Neural crest cell (in vitro differentiated cells): ENCODE results near the gene RAPGEF2. TPM values are rescaled to one million over a fixed set of nuclear protein-coding genes. Genes with fewer than 3 reads are reported as not detected.
"Not testable (repeated sequence)": the region's sequence is repeated elsewhere in the genome, so short reads cannot be mapped to it uniquely, and the experiment has no call there.

Experiments
- DNase-seq: peaks from one replicate; pipeline ENCODE4 v3.0.0; 2021; ENCODE audit warnings: low read depth, mixed read lengths, low spot score
- H3K27ac Mint-ChIP-seq: one replicate; pipeline ENCODE4 v1.8.0; 2021; ENCODE audit warnings: mild to moderate bottlenecking, mixed read lengths; ENCODE audit not compliant: unreplicated experiment
- H3K27me3 Mint-ChIP-seq: 2 replicates; pipeline ENCODE4 v1.8.0; 2021; ENCODE audit warnings: low read depth, mild to moderate bottlenecking, mixed read lengths
- H3K36me3 Mint-ChIP-seq: 2 replicates; pipeline ENCODE4 v1.8.0; 2021; ENCODE audit warnings: low read depth, mild to moderate bottlenecking, mixed read lengths
- H3K4me1 Mint-ChIP-seq: 2 replicates; pipeline ENCODE4 v1.8.0; 2021; ENCODE audit warnings: mixed read lengths
- H3K4me3 Mint-ChIP-seq: one replicate; pipeline ENCODE4 v1.8.0; 2021; ENCODE audit warnings: mild to moderate bottlenecking, mixed read lengths
- H3K9me3 Mint-ChIP-seq: 2 replicates; pipeline ENCODE4 v1.8.0; 2021; ENCODE audit warnings: mixed read lengths
- total RNA-seq: library from RNA; stranded (reverse); gene quantifications from 2 replicates; pipeline ENCODE4 v1.2.1, GENCODE V29; 2021
- TF ChIP-seq, protein P1 (sequence below): fragments of 200-600 bp; sonication (generic); conservative IDR thresholded peaks from 2 replicates; pipeline ENCODE4 v1.5.0; 2021; ENCODE audit warnings: antibody characterized with exemption, mild to moderate bottlenecking

Gene RAPGEF2
- total RNA-seq, 1 donor from 2014 or later = 44.2 TPM

DNA sequence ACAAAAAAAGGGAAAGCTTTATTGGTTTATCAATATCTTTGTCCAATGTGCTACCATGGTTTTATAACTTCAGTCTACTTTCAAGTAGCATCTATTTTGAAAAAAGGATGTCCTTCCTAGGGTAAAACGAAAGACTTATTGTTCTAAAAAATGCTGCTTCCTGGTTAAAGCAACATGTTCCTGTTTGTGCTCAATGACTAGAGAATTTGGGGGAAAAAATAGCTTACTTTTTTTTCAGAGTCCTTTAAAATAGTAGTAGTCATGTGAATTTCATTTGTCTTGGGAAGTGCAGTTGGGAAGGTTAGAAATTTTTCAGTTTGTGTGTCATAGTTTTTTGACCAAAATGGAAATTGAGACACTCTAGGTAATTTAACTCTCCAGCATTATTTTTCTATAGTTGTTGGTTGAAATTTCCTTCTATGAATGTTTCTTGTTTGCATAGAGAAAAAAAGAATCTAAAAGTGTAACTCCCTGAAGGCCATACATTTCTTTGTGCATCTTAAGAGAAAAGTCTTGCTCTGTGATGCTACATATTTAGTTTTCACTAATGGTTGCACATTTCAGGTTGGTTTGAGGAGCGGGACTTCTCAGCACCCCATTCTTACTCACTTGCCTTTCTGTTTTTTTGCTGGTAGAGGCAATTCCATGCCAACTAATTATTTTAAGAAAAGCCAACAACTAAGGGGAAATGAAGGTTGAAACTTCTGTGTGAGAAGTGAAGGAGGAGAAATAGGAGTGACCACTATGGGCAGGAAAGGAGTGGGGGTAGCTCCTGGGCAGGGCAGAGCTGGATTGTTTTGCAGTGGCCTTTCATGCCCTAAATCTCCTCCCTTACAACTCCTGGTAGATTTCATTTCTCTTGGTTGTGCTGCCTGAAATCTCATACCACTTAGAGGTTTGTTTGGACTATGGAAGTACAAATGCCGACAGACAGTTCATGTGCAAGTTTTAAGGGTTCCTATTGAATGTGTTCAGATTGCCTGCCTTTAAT, 76.4 kb downstream of the RAPGEF2 start:
- Mint-ChIP-seq H3K27me3 (no peaks in the 10 kb centered on the region), H3K9me3 (no peaks in the 10 kb centered on the region), H3K4me1 (peaks cover 33% of the 10 kb centered on the region), H3K4me3 (no peak overlapping the region), H3K36me3 (no peaks in the 10 kb centered on the region), H3K27ac (no peak overlapping the region)
- DNase-seq = no peak
- TF ChIP-seq, protein P1, sequence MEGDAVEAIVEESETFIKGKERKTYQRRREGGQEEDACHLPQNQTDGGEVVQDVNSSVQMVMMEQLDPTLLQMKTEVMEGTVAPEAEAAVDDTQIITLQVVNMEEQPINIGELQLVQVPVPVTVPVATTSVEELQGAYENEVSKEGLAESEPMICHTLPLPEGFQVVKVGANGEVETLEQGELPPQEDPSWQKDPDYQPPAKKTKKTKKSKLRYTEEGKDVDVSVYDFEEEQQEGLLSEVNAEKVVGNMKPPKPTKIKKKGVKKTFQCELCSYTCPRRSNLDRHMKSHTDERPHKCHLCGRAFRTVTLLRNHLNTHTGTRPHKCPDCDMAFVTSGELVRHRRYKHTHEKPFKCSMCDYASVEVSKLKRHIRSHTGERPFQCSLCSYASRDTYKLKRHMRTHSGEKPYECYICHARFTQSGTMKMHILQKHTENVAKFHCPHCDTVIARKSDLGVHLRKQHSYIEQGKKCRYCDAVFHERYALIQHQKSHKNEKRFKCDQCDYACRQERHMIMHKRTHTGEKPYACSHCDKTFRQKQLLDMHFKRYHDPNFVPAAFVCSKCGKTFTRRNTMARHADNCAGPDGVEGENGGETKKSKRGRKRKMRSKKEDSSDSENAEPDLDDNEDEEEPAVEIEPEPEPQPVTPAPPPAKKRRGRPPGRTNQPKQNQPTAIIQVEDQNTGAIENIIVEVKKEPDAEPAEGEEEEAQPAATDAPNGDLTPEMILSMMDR = no peak

DNA sequence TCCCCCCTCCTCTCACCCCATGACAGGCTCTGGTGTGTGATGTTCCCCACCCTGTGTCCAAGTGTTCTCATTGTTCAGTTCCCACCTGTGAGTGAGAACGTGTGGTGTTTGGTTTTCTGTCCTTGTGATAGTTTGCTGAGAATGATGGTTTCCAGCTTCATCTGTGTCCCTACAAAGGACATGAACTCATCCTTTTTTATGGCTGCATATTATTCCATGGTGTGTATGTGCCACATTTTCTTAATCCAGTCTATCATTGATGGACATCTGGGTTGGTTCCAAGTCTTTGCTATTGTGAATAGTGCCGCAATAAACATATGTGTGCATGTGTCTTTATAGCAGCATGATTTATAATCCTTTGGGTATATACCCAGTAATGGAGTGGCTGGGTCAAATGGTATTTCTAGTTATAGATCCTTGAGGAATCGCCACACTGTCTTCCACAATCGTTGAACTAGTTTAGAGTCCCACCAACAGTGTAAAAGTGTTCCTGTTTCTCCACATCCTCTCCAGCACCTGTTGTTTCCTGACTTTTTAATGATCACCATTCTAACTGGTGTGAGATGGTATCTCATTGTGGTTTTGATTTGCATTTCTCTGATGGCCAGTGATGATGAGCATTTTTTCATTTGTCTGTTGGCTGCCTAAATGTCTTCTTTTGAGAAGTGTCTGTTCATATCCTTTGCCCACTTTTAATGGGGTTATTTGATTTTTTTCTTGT, 81.2 kb downstream of the RAPGEF2 start:
- not testable (repeated sequence) for H3K27me3 Mint-ChIP-seq, H3K4me3 Mint-ChIP-seq, H3K9me3 Mint-ChIP-seq, DNase-seq, H3K27ac Mint-ChIP-seq, H3K36me3 Mint-ChIP-seq
- peaks cover 20% of the 10 kb centered on the region for H3K4me1 Mint-ChIP-seq

DNA sequence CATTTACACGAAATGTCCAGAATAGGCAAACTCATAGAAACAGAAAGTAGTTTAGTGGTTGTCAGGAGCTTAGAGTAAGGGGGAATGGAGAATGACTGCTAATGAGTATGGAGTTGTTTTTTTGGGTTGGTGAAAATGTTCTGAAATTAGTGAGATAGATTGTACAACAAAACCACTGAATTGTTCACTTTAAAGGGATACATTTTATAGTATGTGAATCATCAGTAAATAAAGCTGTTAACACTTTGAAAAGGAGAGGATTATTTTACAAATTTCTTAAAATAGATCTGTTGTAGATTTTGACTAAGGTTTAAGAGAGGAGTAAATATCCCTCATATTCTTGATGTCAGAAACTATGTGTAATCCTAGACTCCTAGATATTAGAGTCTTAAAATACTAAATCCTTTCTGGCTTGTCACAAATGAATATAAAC, 82.7 kb downstream of the RAPGEF2 start:
- no peaks in the 10 kb centered on the region for H3K36me3 Mint-ChIP-seq
- no peaks in the 10 kb centered on the region for H3K27me3 Mint-ChIP-seq

DNA sequence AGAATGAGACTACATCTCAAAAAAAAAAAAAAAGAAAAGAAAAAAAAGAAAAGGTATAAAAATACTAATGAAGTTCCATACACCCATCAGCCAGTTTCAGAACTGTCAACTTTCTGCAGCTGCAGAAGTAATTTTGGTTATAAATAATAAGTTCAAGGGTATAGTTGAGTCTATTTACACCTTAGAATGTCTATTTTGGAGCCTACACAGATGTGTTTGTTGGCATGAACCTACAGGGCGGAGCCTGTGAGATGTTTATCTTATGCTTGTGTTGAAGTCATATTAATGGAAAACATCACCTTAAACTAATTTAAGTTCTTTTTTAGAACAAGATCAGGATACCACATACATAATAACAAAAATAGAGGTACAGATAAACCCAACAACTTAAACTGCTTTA, 85.8 kb downstream of the RAPGEF2 start:
- no peak for DNase-seq
- TF ChIP-seq, protein P1 = no peak
- H3K4me1 Mint-ChIP-seq = no peaks in the 10 kb centered on the region
- H3K27ac Mint-ChIP-seq = no peak overlapping the region
- H3K27me3 Mint-ChIP-seq = no peaks in the 10 kb centered on the region
- H3K36me3 Mint-ChIP-seq = no peaks in the 10 kb centered on the region
- peaks cover 3% of the 10 kb centered on the region for H3K9me3 Mint-ChIP-seq
- H3K4me3 Mint-ChIP-seq = no peak overlapping the region

More for the DNA sequence above, 82.7 kb downstream of the RAPGEF2 start:
- H3K9me3 Mint-ChIP-seq = peaks cover 3% of the 10 kb centered on the region
- no peak overlapping the region for H3K4me3 Mint-ChIP-seq
- H3K27ac Mint-ChIP-seq = no peak overlapping the region
- no peak for DNase-seq
- TF ChIP-seq, protein P1 = no peak
- H3K4me1 Mint-ChIP-seq = peaks cover 6% of the 10 kb centered on the region

DNA sequence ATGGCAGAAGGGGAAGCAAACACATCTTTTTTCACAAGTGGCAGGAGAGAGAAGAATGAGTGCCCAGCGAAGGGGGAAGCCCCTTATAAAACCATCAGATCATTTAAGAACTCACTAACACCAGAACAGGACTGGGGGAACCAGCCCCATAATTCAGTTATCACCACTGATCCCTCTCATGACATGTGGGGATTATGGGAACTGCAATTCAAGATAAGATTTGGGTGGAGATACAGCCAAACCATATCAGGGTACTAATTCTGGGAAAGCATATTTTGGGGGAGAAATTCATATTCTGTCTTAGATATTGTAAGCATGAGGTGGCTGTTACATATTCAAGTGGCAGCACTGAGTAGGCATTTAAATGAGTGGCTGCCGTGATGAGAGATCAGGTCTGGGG, 87.8 kb downstream of the RAPGEF2 start:
- Mint-ChIP-seq H3K36me3 (peaks cover 3% of the 10 kb centered on the region), H3K4me3 (no peak overlapping the region), H3K27me3 (no peaks in the 10 kb centered on the region)

More for the DNA sequence above, 87.8 kb downstream of the RAPGEF2 start:
- Mint-ChIP-seq H3K27ac (no peak overlapping the region), H3K9me3 (no peaks in the 10 kb centered on the region), H3K4me1 (no peaks in the 10 kb centered on the region)
- TF ChIP-seq, protein P1 = no peak
- DNase-seq = no peak
